Measurements from ENCODE around the gene SLF1.

Gene SLF1

DNA sequence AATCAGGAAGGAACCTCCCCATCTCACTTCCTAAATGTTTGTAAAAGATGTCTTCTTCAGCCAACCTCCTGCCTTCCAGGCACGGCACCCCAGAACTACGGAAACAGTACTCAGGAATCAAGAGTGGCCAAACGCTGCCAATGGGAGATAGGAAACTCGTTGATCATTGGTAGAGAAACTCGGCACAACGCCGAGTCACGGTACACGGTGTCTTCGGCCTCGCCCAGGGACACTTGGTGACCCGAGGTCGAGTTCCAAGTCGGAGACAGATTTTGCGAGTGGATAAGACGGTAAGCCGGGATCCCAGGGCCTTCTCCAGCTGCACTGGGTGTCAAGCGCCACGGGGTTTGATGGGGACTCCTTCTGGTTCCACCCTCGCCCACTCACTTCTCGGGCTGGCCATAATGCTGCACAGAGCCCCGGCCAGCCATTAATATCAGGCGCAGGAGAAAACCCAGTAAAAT lies 408 bp upstream of the SLF1 start:
- Histone ChIP-seq H3K79me2 (ENCODE audit: insufficient read depth, low read length) (peaks cover 19% of the 10 kb centered on the region), H3K4me2 (ENCODE audit: low read depth, low read length, poor library complexity, severe bottlenecking) (peak overlapping the region; percentile 82), H4K20me1 (ENCODE audit: insufficient read depth, low read length, poor library complexity, severe bottlenecking) (peaks cover 19% of the 10 kb centered on the region), H3K4me1 (ENCODE audit: insufficient read depth, low read length, poor library complexity, severe bottlenecking) (peaks cover 18% of the 10 kb centered on the region), H3K9me2 (replicated peaks; ENCODE audit: low read depth, low read length) (no peaks in the 10 kb centered on the region), H2AFZ (ENCODE audit: low read length) (peak overlapping the region; percentile 98), H3K27me3 (ENCODE audit: insufficient read depth, low read length, poor library complexity, severe bottlenecking) (no peaks in the 10 kb centered on the region), H3K9ac (ENCODE audit: low read depth, low read length, poor library complexity, severe bottlenecking) (peak overlapping the region; percentile 65), H3K9me3 (ENCODE audit: insufficient read depth, low read depth, low read length) (no peaks in the 10 kb centered on the region), H3F3A (ENCODE audit: low read depth) (no peaks in the 10 kb centered on the region), H3K36me3 (ENCODE audit: insufficient read depth, low read length) (no peaks in the 10 kb centered on the region), H3K4me3 (ENCODE audit: low read length, poor library complexity, severe bottlenecking) (peak overlapping the region; percentile 84)
- TF ChIP-seq EZH2phosphoT487 (IDR thresholded peaks at IDR 0.05; ENCODE audit: borderline replicate concordance) (no peak), CTCF (conservative IDR thresholded peaks at IDR 0.05; ENCODE audit: low read length) (no peak)

GRCh38 chr5:94620256-94620655 lies 1.8 kb downstream of the SLF1 start:
- peak overlapping the region; percentile 84 for H3K4me3 ChIP-seq (ENCODE audit: low read length, poor library complexity, severe bottlenecking)
- peaks cover 25% of the 10 kb centered on the region for H4K20me1 ChIP-seq (ENCODE audit: insufficient read depth, low read length, poor library complexity, severe bottlenecking)
- H3K36me3 ChIP-seq (ENCODE audit: insufficient read depth, low read length): no peaks in the 10 kb centered on the region
- no peaks in the 10 kb centered on the region for H3K27me3 ChIP-seq (ENCODE audit: insufficient read depth, low read length, poor library complexity, severe bottlenecking)
- no peak overlapping the region for H2AFZ ChIP-seq (ENCODE audit: low read length)
- peaks cover 19% of the 10 kb centered on the region for H3K79me2 ChIP-seq (ENCODE audit: insufficient read depth, low read length)
- H3F3A ChIP-seq (ENCODE audit: low read depth): no peaks in the 10 kb centered on the region
- no peak overlapping the region for H3K9ac ChIP-seq (ENCODE audit: low read depth, low read length, poor library complexity, severe bottlenecking)
- H3K9me2 ChIP-seq (replicated peaks; ENCODE audit: low read depth, low read length): no peaks in the 10 kb centered on the region
- TF ChIP-seq EZH2phosphoT487 (IDR thresholded peaks at IDR 0.05; ENCODE audit: borderline replicate concordance): no peak
- TF ChIP-seq CTCF (conservative IDR thresholded peaks at IDR 0.05; ENCODE audit: low read length): no peak
- peak overlapping the region; percentile 81 for H3K4me2 ChIP-seq (ENCODE audit: low read depth, low read length, poor library complexity, severe bottlenecking)
- no peaks in the 10 kb centered on the region for H3K9me3 ChIP-seq (ENCODE audit: insufficient read depth, low read depth, low read length)
- H3K4me1 ChIP-seq (ENCODE audit: insufficient read depth, low read length, poor library complexity, severe bottlenecking): peaks cover 18% of the 10 kb centered on the region

DNA sequence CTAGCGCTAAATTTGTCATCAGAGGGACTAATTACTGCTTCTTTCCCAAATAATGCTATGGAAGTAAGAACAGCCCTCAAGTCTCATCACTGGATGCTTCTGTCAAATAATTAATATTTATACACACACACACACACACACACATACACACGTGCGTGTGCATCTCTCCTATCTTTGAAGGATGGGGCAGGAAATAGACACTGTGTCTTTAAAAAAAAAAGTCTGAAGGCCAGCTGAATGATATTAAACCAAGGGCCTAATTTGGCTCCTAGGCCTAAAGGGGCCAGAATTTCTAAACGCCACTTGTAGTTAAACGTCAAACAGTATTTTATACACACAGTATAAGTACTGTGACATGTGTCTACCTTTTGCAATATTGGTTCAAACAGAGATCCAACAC lies 3.3 kb downstream of the SLF1 start:
- peaks cover 19% of the 10 kb centered on the region for H3K79me2 ChIP-seq (ENCODE audit: insufficient read depth, low read length)

More for the DNA sequence above, 3.3 kb downstream of the SLF1 start:
- peaks cover 18% of the 10 kb centered on the region for H3K4me1 ChIP-seq (ENCODE audit: insufficient read depth, low read length, poor library complexity, severe bottlenecking)
- H2AFZ ChIP-seq (ENCODE audit: low read length): no peak overlapping the region
- H4K20me1 ChIP-seq (ENCODE audit: insufficient read depth, low read length, poor library complexity, severe bottlenecking): peaks cover 25% of the 10 kb centered on the region
- no peaks in the 10 kb centered on the region for H3K9me3 ChIP-seq (ENCODE audit: insufficient read depth, low read depth, low read length)
- peak overlapping the region; percentile 39 for H3K9ac ChIP-seq (ENCODE audit: low read depth, low read length, poor library complexity, severe bottlenecking)
- H3K9me2 ChIP-seq (replicated peaks; ENCODE audit: low read depth, low read length): no peaks in the 10 kb centered on the region
- H3K4me2 ChIP-seq (ENCODE audit: low read depth, low read length, poor library complexity, severe bottlenecking): peak overlapping the region; percentile 81
- no peaks in the 10 kb centered on the region for H3F3A ChIP-seq (ENCODE audit: low read depth)
- TF ChIP-seq CTCF (conservative IDR thresholded peaks at IDR 0.05; ENCODE audit: low read length) (no peak), EZH2phosphoT487 (IDR thresholded peaks at IDR 0.05; ENCODE audit: borderline replicate concordance) (no peak)
- no peaks in the 10 kb centered on the region for H3K36me3 ChIP-seq (ENCODE audit: insufficient read depth, low read length)
- H3K27me3 ChIP-seq (ENCODE audit: insufficient read depth, low read length, poor library complexity, severe bottlenecking): no peaks in the 10 kb centered on the region
- H3K4me3 ChIP-seq (ENCODE audit: low read length, poor library complexity, severe bottlenecking): peak overlapping the region; percentile 68
